Stimulated activated CD8-positive, alpha-beta memory T cell treated with anti-CD3 and anti-CD28 coated beads, Interleukin-4, amount 100 ng/mL, for 24 hours (primary cell): Measurements from ENCODE around the gene TMEM234.
"Not testable (repeated sequence)": the region's sequence is repeated elsewhere in the genome, so short reads cannot be mapped to it uniquely, and the experiment has no call there.

Experiments
- DNase-seq: peaks from one replicate; pipeline ENCODE4 v3.0.0-alpha.2; 2020; ENCODE audit warnings: low read depth

TMEM234 gene

DNA sequence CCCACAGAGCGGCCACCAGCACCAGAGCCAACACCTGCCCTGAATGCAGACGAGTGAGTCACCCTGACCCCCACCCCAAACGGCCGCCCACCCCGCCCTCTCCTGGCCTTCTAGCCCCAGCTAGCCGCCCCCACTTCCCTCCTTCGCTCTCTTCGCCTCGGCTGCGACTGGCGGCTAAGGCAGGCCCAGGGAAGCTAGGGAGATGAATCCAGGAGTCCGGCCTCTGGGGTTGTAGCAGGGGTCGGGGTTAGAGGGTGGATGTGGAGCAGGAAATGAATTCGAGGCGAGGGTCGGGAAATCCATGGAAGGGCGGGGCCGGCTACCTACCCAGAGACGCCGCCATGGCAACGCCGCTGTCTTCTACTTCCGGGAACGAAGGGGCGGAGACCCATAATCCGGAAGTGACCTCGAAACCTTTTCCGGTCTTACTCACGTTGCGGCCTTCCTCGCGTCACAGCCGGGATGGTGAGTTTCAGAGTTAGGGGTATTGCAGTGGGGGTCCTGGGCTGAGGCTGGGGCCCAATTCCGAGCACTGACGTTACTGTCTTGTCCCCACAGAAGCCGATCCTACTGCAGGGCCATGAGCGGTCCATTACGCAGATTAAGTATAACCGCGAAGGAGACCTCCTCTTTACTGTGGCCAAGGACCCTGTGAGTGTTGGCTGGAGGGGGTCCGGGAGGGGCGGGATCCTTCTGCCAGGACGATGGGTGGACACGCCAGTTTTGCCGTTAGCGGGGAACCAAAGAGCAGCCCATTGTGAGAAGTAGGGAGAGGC lies at the start of gene TMEM234, which contains the start of gene EIF3I:
Gene TMEM234 (minus strand): TSS at position 374 of the 776 bp plus-strand sequence. CDS start 31 bp downstream, at position 343.
Gene EIF3I (plus strand): TSS at position 428 of the 776 bp plus-strand sequence. CDS start 35 bp downstream, at position 463.
- peak; percentile 86 for DNase-seq

GRCh38 chr1:32269744-32270143 lies 47.6 kb upstream of the TMEM234 start:
- DNase-seq = no peak

- no peak for DNase-seq
These were observed 44.9 kb upstream of the TMEM234 start for GRCh38 chr1:32266921-32267591.

DNA sequence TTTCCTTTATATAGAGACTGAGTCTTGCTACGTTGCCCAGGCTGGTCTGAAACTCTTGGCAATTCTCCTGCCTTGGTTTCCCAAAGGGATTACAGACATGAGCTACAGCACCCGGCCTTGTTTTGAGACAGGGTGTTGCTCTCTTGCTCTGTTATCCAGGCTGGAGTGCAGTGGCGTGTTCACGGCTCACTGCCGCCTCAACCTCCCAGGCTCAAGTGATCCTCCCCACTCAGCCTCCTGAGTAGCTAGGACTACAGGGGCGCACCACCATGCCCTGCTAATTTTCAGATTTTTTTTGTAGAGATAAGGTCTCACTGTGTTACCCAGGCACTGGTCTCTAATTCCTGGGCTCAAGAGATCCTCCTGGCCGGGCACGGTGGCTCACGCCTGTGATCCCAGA lies 43.7 kb upstream of the TMEM234 start:
- DNase-seq = no peak

GRCh38 chr1:32263744-32264143 lies 41.6 kb upstream of the TMEM234 start:
- no peak for DNase-seq

- not testable (repeated sequence) for DNase-seq
These were observed 41.1 kb upstream of the TMEM234 start for GRCh38 chr1:32263236-32263593.

GRCh38 chr1:32257227-32257508 lies 35.0 kb upstream of the TMEM234 start:
- no peak for DNase-seq

DNA sequence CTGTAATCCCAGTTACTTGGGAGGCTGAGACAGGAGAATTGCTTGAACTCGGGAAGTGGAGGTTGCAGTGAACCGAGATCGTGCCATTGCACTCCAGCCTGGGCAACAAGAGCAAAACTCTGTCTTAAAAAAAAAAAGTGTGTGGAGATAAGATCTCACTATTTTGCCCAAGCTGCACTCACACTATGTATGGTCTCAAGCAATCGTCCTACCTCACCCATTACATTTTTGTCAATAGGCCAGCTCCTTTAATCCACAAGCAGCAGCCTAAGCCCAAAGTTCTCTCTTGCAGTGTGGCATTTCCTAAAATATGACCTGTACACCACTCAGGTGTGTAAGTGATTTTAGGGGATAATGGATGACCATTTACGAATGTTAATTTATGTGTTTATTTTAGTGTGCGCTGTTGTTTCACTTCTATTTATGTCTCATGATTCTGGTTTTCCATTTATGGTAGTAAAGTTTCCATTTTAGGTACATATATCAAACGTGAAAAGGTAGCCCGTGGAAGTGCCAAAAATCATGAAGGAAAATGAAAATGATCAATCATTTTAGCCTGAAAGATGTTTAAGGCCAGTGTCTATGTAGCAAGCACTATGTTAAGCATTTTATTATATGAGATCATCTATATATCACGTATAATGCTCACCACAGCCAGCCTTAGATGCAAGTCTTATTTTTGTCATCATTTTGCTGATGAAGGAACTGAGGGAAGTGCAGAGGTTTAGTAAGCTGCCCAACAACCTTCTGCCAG lies 34.5 kb upstream of the TMEM234 start:
- DNase-seq = no peak

DNA sequence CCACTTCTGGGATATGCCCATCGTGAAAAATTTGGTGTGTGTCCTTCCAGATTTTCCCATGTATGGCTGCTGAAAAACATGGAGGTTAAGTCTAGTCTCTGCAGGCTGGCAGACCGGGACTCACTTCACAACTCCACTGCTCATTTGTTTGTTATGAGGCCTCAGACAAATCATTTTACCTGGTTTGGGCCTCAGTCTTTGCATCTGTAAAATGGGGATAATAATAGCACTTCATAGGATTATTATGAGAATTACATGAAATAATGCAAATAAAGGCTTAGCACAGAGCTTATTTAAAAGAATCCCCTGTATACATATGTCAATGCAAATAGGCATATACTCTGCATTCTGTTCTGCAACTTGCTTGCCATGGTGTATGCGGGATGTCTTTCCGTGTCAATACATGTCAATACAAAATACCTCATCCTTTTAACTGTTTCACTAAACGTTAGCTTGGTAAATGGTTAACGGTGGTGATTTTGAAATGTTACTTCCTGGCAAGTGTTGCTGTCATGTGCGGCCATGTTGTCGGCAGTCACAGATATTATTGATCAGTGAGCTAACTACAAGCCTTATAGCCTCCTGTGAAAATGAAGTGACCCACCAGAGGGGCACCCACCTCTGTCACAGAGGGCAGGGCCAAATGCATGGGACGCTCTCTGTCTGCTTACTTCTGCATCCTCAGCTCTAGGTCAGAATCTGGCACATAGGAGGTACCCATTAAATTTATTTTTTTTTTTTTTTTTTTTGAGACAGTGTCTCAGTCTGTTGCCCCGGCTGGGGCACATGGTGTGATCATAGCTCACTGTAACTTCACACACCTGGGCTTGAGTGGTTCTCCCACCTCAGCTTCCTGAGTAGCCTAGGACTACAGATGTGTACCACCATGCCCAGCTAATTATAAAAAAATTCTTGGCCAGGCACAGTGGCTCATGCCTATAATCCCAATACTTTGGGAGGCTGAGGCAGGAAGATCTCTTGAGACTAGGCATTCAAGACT lies 33.2 kb upstream of the TMEM234 start:
- DNase-seq = no peak

- DNase-seq = peak; percentile 58
These were observed 29.0 kb upstream of the TMEM234 start, which contains the start of gene LCK for GRCh38 chr1:32250893-32251716. TSS of gene LCK (plus strand) at chr1:32251265. CDS start at chr1:32274330, 23,065 bp downstream.

- DNase-seq = peak; percentile 70
These were observed 27.8 kb upstream of the TMEM234 start for GRCh38 chr1:32249831-32250525.

DNA sequence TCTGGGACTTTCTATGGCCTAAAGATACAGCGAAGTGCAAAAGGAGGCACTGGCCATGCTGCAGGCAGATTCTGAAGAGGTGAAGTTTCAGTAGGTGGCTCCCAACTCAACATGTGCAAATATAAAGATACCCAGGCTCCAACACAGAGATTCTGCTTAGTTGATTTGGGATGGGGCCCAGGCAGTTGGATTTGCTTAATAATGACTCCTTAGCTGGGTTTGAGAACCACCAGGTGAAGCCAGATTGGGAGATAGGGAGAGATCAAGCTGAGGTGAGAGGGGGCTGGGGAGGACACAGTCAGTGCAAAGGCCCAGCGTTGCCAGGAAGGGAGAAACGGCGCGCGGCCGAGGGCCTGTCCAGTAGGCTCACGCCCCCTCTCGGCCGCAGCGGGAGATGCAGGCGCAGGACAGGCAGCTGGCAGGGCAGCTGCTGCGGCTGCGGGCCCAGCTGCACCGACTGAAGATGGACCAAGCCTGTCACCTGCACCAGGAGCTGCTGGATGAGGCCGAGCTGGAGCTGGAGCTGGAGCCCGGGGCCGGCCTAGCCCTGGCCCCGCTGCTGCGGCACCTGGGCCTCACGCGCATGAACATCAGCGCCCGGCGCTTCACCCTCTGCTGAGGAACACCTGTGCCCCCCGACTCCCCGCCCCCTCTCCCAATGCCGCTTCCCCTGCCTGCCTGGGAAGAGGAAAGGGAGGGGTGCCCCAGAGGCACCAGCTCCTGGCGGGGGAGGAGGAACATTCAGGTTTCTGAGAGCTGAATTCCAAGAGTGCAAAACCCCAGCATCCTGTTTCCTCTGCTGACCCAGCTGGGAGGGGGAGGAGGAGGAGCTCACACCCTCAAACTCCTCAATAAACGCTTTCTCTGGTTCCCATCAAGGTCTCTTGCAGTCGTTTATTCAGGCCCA lies 26.1 kb upstream of the TMEM234 start:
- peak; percentile 72 for DNase-seq

- DNase-seq = no peak
These were observed 25.3 kb upstream of the TMEM234 start for GRCh38 chr1:32247452-32247851.

GRCh38 chr1:32246888-32247273 lies 24.7 kb upstream of the TMEM234 start, which contains the start of gene FAM167B:
TSS of gene FAM167B (plus strand) at chr1:32247222. CDS start at chr1:32247422, 200 bp downstream.
- DNase-seq = no peak

- DNase-seq = no peak
These were observed 20.2 kb upstream of the TMEM234 start for GRCh38 chr1:32242341-32242851.

- DNase-seq = no peak
These were observed 19.0 kb upstream of the TMEM234 start for GRCh38 chr1:32241001-32241763.

GRCh38 chr1:32240140-32240951 lies 18.2 kb upstream of the TMEM234 start:
- no peak for DNase-seq
